ENCODE data around the gene VRK3.
"Not testable (repeated sequence)": the region's sequence is repeated elsewhere in the genome, so short reads cannot be mapped to it uniquely, and the experiment has no call there.

The VRK3 gene

GRCh38 chr19:49987159-49987698 is 37.9 kb downstream of the VRK3 start:
- peak; percentile 22 to 34 for DNase-seq (ENCODE audit: low read depth in 2 of 2)

GRCh38 chr19:49986354-49986753 is 38.8 kb downstream of the VRK3 start:
- no peak for DNase-seq (ENCODE audit: low read depth in 2 of 2)

DNA sequence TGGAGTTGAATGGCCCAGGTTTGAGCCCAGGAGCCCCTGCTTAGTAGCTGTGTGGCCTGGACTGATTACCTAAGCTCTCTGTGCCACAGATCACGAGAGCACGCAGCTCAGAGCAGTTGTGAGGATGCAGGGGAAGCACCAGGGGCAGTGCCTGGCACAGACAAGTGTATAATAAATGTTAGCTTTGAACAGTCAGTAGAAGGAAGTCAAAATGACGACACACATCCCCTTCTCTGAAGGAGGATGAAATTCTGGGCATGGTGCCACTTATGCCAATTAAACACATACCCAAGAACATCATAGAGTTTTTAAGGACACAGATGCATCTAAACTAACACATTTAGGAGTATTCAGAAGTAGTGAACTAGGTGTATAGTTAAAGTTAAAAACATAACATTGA is 39.3 kb downstream of the VRK3 start:
- DNase-seq (ENCODE audit: low read depth in 2 of 2), result no peak

- DNase-seq (ENCODE audit: low read depth in 2 of 2), result no peak
These were observed 40.7 kb downstream of the VRK3 start for GRCh38 chr19:49984491-49984890.

- DNase-seq (ENCODE audit: low read depth in 2 of 2), result peak; percentile 36 to 55
These were observed 41.4 kb downstream of the VRK3 start for GRCh38 chr19:49983645-49984229.

DNA sequence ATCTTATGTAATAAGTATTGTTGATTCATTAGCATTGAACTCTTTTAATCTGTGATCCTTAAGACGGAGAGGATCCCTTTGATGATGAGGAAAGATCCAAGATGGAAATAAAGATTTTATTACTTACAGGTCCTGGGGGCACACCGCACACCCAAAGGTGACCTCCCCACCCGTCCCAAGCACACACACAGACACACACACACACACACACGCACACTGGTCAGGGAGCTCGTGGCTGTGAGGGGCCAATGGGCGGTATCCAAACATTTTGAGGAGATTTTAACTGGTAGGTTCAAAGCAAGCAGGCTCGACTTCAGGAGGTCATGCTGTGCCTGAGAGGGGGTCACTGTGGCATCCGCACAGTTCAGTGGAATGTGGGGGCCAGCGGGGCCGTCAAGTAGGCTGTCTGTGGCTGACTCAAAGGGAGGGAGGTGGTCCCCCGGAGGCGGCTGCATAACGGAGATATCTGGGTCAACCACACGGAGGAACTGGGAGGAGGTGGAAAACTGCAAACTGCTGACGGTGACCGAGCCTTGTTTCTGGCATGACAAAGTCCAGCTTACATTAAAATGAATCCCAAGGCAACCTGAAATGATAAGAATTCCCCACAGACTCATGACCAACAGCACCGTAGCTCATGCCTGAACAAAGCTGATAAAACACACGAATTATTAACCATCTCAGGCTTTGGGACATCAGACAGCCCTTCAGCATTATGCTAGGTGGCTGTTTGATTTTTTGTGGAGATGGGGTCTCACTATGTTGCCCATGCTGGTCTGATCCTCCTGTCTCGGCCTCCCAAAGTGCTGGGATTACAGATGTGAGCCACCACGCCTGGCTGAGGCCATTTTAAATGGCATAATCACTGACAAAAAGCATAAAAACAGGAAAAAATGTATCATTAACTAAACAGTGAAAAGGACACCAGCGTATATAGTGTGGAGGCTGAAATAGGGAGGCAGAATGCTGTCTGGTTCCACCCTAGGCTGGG is 43.3 kb downstream of the VRK3 start:
- no peak for DNase-seq (ENCODE audit: low read depth in 2 of 2)

- DNase-seq (ENCODE audit: low read depth in 2 of 2), result no peak
These were observed 46.8 kb downstream of the VRK3 start for GRCh38 chr19:49978324-49978723.

- no peak for DNase-seq (ENCODE audit: low read depth in 2 of 2)
These were observed 47.3 kb downstream of the VRK3 start for GRCh38 chr19:49977881-49978280.

GRCh38 chr19:49977076-49977475 is 48.1 kb downstream of the VRK3 start:
- DNase-seq (ENCODE audit: low read depth in 2 of 2), result no peak

DNA sequence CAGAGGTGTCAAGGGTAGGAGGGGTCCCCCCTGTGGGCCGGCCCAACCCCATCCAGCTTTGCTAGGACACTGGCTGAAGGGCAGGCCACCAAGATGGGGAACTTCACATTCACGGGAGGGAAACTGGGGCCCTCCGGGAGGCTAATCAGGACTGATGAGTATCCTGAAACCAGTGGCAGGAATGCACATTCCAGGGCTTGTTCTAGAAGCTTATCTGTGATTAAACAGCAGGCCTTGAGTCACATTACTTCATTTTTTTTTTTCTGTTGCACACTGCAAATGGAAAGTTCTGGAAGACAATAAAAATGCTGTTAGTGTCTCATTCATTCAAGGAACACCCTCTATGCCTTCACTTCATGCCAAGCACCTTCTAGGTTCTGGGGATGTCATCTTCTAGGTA is 48.7 kb downstream of the VRK3 start:
- DNase-seq (ENCODE audit: low read depth in 2 of 2), result no peak

GRCh38 chr19:49975051-49975450 is 50.1 kb downstream of the VRK3 start:
- DNase-seq (ENCODE audit: low read depth in 2 of 2), result no peak

- DNase-seq (ENCODE audit: low read depth in 2 of 2), result no peak
These were observed 51.2 kb downstream of the VRK3 start for GRCh38 chr19:49973987-49974386.

- no peak for DNase-seq (ENCODE audit: low read depth in 2 of 2)
These were observed 52.3 kb downstream of the VRK3 start for GRCh38 chr19:49972841-49973240.

GRCh38 chr19:49971991-49972411 is 53.2 kb downstream of the VRK3 start:
- DNase-seq (ENCODE audit: low read depth in 2 of 2), result no peak

DNA sequence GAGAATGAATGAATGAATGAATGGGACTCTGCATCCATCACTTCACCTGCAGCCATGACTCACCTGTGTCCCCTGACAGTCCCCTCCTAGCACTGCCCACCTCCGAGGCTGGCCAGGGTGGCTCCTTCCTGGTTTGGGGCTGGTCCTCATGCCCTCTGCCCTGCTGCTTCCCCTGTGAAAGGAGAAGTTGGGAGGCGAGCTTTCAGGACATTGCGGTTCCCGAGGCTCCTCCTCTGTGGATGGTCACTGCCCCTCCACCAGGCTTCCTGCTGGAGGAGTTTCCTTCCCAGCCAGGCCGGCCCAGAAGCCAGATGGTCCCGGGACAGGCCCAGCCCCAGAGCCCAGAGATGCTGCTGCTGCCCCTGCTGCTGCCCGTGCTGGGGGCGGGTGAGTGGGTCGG is 55.8 kb downstream of the VRK3 start:
- DNase-seq (ENCODE audit: low read depth in 2 of 2), result not testable (repeated sequence)

DNA sequence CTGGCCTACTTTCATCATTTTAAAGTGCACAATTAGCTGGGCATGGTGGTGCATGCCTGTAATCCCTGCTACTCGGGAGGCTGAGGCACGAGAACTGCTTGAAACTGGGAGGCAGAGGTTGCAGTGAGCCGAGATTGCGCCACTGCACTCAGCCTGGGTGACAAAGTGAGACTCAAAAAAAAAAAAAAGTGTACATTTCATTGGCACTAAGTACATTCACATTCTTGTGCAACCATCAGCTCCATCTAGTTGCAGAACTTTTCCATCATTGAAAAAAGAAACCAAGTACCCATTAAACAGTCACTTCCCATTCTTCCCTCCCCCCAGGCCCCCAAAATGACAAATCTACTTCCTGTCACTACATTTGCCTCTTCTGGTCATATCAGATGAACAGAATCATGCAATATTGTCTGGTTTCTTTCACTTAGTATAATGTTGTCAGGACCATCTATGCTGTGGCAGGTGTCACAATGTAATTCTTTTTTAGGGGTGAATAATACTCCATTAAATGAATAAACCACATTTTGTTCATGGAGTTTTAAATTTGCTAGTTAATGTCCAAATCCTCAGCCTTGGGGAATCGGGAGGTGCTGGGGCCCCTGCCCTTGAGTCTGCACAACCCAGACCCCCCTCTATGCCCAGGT is 56.8 kb downstream of the VRK3 start:
- no peak for DNase-seq (ENCODE audit: low read depth in 2 of 2)

- DNase-seq (ENCODE audit: low read depth in 2 of 2), result not testable (repeated sequence)
These were observed 64.2 kb downstream of the VRK3 start, which contains the start of gene SIGLEC11 for GRCh38 chr19:49960980-49961379. Gene SIGLEC11 (minus strand): TSS chr19:49961172. CDS start chr19:49961081, 91 bp downstream.

DNA sequence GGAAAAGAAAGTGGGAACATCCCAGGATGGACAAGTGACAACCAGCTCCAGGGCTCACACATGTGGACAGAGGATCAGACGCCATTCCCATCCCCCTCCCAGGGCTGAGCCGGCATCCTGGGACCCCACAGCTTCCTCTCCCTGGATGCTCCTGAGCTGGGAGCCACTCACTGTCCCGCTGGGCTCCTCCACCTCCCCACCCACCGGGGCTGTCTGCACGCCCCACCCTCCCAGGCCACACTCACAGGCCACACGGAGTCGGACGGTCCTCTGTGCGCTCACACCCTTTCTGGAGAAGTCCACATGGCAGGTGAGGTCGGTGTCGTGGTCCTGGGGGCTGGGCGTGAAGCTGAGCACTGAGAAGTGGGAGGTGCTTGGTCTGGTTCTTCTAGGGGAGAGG is 65.3 kb downstream of the VRK3 start:
- DNase-seq (ENCODE audit: low read depth in 2 of 2), result not testable (repeated sequence)

DNA sequence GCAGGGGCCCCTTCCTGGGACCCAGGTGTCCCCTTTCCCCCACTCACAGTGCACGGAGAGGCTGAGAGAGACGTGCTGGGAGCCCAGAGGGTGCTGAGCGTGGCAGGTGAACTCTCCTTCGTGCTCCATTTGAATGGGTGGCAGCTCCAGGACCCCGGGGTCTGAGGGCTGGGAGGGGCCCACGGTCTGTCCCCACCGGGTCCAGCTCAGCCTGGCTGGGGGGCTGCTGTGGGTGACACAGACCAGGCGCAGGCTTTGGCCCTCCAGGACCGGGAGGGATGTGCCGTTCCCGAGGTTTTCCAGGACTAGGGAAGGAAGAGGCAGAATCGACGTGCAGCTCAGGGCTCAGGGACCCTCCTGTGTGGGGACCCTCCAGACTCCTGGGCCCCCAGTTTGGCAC is 66.6 kb downstream of the VRK3 start:
- DNase-seq (ENCODE audit: low read depth in 2 of 2), result not testable (repeated sequence)

DNA sequence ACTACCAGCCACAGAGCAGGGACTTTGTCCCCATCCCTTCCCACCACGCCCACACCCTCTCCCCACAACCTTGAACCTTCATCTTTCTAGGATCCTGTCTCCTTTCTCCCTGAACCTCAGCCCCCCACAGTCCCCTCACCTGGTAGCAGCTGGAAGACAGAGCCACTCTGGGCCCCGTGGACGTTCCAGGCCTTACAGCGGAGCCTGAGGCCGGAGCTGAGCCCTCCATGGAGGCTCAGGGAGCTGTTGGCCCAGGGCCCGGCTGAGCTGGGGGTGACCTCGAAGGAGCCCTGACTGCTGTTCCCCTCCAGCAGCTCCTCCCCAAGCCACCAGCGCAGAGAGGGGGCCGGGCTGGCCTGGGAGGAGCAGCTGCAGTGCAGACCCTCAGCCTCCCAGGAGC is 67.0 kb downstream of the VRK3 start:
- not testable (repeated sequence) for DNase-seq (ENCODE audit: low read depth in 2 of 2)

DNA sequence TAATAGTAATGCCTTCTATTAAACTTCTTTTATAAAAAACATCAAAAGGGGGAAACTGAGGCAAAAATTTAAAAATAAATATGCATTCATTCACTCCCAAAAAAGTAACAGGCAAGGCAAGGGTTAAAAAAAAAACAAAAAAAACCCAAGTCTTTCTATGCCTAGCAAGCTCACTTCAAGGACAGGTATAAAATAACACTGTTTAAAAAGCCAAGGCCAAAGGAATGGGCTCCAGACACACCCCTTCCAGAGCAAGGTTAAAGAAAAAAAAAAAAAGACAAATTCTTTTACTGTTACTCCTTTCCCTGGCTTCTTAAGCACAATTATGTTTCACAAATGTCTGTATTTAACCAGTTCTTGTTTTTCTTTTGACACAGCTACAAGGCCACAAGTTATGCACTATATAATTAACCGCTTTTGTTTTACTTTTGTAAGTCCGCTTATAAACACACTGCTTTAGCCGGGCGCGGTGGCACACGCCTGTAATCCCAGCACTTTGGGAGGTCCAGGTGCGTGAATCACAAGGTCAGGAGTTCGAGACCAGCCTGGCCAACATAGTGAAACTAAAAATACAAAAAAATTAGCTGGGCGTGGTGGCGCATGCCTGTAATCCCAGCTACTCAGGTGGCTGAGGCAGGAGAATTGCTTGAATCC is 67.8 kb downstream of the VRK3 start:
- DNase-seq (ENCODE audit: low read depth in 2 of 2), result no peak

GRCh38 chr19:49956115-49956495 is 69.1 kb downstream of the VRK3 start:
- DNase-seq (ENCODE audit: low read depth in 2 of 2), result no peak

Measured in stimulated activated CD8-positive, alpha-beta memory T cell treated with anti-CD3 and anti-CD28 coated beads, Interleukin-15, amount 100 ng/mL, for 4 hours (primary cell).